Measurements from ENCODE around the gene NUCB1. TPM values are rescaled to one million over a fixed set of nuclear protein-coding genes. Genes with fewer than 3 reads are reported as not detected.
"Not testable (repeated sequence)": the region's sequence is repeated elsewhere in the genome, so short reads cannot be mapped to it uniquely, and the experiment has no call there.

NUCB1 gene
- total RNA-seq, 4 donors from 2014 or later = 83.9 to 162 (median 148) TPM

- no peak overlapping the region for H3K27ac ChIP-seq
- in situ Hi-C loops (cut with MboI; ENCODE audit: low sequenced_read_pairs in 4 of 4) = no loop called here
Observed at GRCh38 chr19:48925240-48925843, 25.2 kb downstream of the NUCB1 start.

GRCh38 chr19:48925890-48926289 lies 25.8 kb downstream of the NUCB1 start:
- not testable (repeated sequence) for H3K27ac ChIP-seq, ATAC-seq

More at GRCh38 chr19:48925240-48925843, 25.2 kb downstream of the NUCB1 start:
- Histone ChIP-seq H3K9me3 (no peaks in the 10 kb centered on the region), H3K4me1 (no peaks in the 10 kb centered on the region), H3K4me3 (no peak overlapping the region), H3K36me3 (peaks cover 0 to 30% of the 10 kb centered on the region in 2 donors), H3K27me3 (no peaks in the 10 kb centered on the region)
- ATAC-seq (no peak), DNase-seq (no peak)
- intact Hi-C loops (cut with DNase I; ENCODE audit: low total_unique reads) = no loop called here
- no peak for TF ChIP-seq CTCF (IDR thresholded peaks at IDR 0.05 in 4 of 5, conservative IDR thresholded peaks at IDR 0.05 in 1 of 5)
- TF ChIP-seq POLR2A (IDR thresholded peaks at IDR 0.05) = no peak

DNA sequence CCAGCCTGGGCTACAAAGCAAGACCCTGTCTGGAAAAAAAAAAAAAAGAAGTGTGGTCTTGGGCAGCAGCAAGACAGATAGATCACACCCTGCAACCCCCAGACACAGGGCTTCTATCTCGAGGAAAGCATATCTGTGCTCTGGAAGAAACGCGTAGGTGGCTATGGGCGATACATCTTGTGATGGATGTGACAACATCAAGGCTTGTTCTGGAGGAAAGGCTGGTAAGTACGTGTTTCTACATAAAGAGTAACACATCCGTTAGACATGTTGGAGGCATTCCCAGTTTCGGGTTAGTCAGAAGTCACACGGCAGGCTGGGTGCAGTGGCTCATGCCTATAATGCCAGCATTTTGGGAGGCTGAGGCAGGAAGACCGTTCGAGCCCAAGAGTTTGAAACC lies 26.8 kb downstream of the NUCB1 start:
- Histone ChIP-seq H3K27me3 (peaks cover 0 to 3% (median 0%) of the 10 kb centered on the region in 3 donors), H3K4me3 (no peak overlapping the region), H3K36me3 (peaks cover 0 to 16% of the 10 kb centered on the region in 2 donors), H3K4me1 (no peaks in the 10 kb centered on the region), H3K27ac (no peak overlapping the region), H3K9me3 (no peaks in the 10 kb centered on the region)
- TF ChIP-seq CTCF (IDR thresholded peaks at IDR 0.05 in 4 of 5, conservative IDR thresholded peaks at IDR 0.05 in 1 of 5) = no peak
- no peak for TF ChIP-seq POLR2A (IDR thresholded peaks at IDR 0.05)
- peak; percentile 88 to 94 for ATAC-seq
- DNase-seq = peak; percentile 64 to 66
- in situ Hi-C loops (cut with MboI; ENCODE audit: low sequenced_read_pairs in 4 of 4) (no loop called here), intact Hi-C loops (cut with DNase I; ENCODE audit: low total_unique reads) (no loop called here)

More at GRCh38 chr19:48925890-48926289, 25.8 kb downstream of the NUCB1 start:
- in situ Hi-C loops (cut with MboI; ENCODE audit: low sequenced_read_pairs in 4 of 4); H3K4me1 ChIP-seq; H3K4me3 ChIP-seq; DNase-seq; intact Hi-C loops (cut with DNase I; ENCODE audit: low total_unique reads); H3K9me3 ChIP-seq; H3K27me3 ChIP-seq: not testable (repeated sequence)
- H3K36me3 ChIP-seq = peaks cover 0 to 25% of the 10 kb centered on the region in 2 donors

- ATAC-seq = not testable (repeated sequence)
Observed at GRCh38 chr19:48927692-48928091, 27.6 kb downstream of the NUCB1 start.

GRCh38 chr19:48928164-48929025 lies 28.3 kb downstream of the NUCB1 start:
- Histone ChIP-seq H3K27ac (no peak overlapping the region), H3K4me1 (peaks cover 0 to 3% of the 10 kb centered on the region in 2 donors), H3K27me3 (peaks cover 6 to 13% (median 12%) of the 10 kb centered on the region in 3 donors), H3K36me3 (peaks cover 0 to 2% of the 10 kb centered on the region in 2 donors), H3K4me3 (no peak overlapping the region), H3K9me3 (no peaks in the 10 kb centered on the region)
- in situ Hi-C loops (cut with MboI; ENCODE audit: low sequenced_read_pairs in 4 of 4) = no loop called here
- TF ChIP-seq POLR2A (IDR thresholded peaks at IDR 0.05) = no peak
- TF ChIP-seq CTCF (IDR thresholded peaks at IDR 0.05 in 4 of 5, conservative IDR thresholded peaks at IDR 0.05 in 1 of 5) = no peak
- ATAC-seq = no peak
- intact Hi-C loops (cut with DNase I; ENCODE audit: low total_unique reads) = no loop called here
- no peak for DNase-seq

More at GRCh38 chr19:48927692-48928091, 27.6 kb downstream of the NUCB1 start:
- DNase-seq; H3K9me3 ChIP-seq; H3K27ac ChIP-seq; intact Hi-C loops (cut with DNase I; ENCODE audit: low total_unique reads); in situ Hi-C loops (cut with MboI; ENCODE audit: low sequenced_read_pairs in 4 of 4); H3K4me3 ChIP-seq; H3K36me3 ChIP-seq; H3K4me1 ChIP-seq: not testable (repeated sequence)
- H3K27me3 ChIP-seq = peaks cover 3 to 10% (median 6%) of the 10 kb centered on the region in 3 donors
